HG02623 (cell line): ENCODE data around the gene BYSL.

Experiments
- ATAC-seq: cut with Tn5 transposase; IDR thresholded peaks from one replicate; pipeline ENCODE4 v1.9.1; 2021; ENCODE audit warnings: moderate library complexity; ENCODE audit not compliant: unreplicated experiment

The BYSL gene, protein sequence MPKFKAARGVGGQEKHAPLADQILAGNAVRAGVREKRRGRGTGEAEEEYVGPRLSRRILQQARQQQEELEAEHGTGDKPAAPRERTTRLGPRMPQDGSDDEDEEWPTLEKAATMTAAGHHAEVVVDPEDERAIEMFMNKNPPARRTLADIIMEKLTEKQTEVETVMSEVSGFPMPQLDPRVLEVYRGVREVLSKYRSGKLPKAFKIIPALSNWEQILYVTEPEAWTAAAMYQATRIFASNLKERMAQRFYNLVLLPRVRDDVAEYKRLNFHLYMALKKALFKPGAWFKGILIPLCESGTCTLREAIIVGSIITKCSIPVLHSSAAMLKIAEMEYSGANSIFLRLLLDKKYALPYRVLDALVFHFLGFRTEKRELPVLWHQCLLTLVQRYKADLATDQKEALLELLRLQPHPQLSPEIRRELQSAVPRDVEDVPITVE

DNA sequence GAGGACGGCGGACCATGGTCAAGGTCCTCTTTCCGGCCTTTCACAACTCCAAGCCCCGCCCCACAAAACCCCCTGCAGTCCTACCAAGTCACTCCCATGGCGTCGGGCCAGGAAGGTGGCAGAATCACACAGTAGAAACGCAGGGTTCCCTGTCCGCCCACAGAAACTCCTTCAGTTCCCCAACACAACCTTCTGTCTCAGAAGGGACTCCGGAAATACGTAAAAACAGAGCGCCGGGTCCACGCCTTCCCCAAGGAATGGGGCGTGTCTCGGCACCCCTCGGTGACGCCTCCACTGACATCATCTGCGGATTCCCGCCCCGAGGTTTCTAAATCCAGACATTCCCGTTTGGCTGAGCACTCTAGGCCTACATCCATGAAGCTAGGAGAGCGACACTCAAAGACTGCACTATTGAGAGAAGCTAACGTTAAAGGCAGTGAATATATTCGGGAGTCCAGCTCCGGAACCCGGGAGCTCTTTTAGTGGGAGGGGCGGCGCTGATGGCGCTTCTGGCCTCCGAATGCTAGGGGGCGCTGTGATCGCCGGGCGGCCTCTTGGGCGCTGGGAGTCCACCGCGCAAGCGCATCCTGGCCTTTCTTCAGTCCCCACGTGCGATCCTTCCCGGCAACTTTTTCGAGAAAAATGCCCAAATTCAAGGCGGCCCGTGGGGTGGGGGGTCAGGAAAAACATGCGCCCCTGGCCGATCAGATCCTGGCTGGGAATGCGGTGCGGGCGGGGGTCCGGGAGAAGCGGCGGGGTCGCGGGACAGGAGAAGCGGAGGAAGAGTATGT is at the start of gene BYSL, which contains the start of gene MED20:
TSS of gene BYSL (plus strand) at position 579 of the 791 bp plus-strand sequence. CDS start at position 643, 64 bp downstream.
TSS of gene MED20 (minus strand) at position 219 of the 791 bp plus-strand sequence. CDS start at position 98, 121 bp downstream.
- ATAC-seq = peak; percentile 83

DNA sequence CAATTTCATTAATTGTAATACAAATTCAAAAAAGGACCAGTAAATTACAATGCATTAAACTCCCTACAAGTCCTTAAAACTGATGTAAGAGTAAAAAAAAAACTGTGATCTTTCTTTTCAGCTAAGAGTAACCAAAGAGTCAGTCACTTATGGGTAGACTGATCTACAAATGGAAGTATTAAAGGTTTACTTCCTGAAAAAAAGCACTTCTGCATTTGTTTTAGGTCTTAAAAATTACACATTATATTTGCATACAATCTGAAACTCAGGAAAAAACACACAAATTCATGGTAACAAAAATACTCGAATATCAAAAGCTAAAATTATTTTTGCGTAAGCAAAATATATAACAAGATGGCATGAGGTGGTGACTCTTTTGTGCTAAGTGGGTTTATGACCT is 49.6 kb upstream of the BYSL start:
- no peak for ATAC-seq

DNA sequence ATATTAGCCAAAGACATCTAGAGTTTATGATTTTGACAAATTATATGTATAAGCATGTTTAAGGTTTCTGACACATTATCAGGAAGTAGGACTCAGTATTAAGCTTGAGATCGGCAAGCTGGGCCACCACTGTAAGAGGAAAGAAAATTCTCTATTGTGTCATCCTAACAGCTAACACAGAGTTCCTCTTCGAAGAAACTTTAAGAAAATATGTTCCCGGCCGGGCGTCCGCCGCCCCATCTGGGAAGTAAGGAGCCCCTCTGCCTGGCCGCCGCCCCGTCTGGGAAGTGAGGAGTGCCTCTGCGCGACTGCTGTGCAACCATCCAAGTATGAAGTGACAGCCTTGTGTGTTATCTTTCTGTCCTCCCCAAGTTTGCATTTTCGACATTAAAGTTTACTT is 49.2 kb upstream of the BYSL start:
- no peak for ATAC-seq

DNA sequence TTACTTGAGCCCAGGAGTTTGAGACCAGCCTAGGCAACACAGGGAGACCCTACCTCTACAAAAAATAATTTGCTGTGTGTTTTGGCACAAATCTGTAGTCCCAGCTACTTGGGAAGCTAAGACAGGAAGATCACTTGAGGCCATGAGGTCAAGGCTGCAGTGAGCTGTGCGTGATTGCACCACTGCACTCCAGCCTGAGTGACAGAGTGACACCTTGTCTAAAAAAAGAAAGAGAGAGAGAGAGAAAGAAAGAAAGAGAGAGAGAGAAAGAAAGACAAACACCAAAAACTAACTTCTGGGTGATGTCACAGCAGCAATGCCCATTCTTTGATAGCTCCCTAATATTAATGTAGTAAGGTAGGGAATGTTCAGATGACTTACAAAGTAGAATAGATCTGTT is 46.6 kb upstream of the BYSL start:
- no peak for ATAC-seq

DNA sequence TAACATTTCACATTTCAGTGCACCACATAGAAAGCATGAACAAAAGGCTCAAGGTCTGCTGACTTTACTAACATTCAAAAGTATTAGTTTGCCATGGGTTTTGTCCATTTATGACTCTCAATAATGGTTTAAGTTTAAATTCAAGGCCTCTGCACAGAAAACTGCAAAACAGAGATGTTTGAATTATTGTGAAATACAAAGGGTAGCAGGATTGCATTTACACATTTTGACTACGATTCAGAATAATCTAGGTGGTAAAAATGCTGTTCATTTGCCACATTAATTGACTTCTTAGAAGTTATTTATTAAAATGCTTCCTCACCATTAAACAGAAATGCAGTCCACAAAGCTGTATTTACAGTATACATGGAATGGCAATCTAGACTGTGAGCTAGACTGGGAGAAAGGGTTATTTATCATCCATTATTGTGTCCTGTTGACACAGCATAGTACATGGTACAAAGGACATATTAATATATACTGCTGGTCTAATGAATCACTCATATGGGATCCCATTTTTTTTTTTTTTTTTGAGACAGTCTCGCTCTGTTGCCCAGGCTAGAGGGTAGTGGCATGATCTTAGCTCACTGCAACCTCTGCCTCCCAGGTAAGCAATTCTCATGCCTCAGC is 44.1 kb upstream of the BYSL start:
- ATAC-seq = no peak

DNA sequence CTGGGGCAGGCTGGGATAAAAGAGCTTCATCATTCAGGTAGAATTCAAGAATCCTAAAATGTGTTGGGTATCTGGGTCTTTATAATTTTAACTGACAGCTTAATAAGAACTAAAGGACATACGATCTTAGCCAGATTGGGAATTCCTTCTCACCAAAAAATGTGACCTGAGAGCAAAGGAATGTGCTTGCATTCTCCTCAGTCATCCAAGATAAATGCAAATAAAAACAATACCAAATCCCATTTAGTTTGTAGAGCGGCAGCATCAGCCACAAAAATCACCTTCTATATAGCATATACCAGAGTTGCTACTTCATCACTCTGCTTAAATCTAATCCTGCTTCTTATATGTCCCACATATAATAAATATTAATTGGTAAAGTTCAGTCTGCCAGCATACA is 43.1 kb upstream of the BYSL start:
- ATAC-seq = no peak

DNA sequence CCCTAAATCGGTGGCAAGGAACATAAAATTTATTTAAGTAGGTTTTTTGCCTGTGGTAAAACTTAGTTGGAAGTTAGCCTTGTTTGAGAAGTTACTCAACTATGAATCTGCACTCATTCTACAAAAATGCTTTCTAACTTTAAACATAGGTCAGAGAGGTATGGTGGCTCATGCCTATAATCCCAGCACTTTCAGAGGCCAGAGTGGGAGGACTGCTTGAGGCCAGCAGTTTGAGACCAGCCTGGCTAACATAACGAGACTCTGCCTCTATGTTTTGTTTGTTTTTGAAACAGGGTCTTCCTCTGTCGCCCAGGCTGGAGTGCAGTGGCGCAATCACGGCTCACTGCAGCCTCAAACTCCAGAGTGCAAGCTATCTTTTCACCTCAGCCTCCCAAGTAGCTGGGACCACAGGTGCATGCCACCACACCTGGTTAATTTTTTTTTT is 42.3 kb upstream of the BYSL start:
- ATAC-seq = no peak

DNA sequence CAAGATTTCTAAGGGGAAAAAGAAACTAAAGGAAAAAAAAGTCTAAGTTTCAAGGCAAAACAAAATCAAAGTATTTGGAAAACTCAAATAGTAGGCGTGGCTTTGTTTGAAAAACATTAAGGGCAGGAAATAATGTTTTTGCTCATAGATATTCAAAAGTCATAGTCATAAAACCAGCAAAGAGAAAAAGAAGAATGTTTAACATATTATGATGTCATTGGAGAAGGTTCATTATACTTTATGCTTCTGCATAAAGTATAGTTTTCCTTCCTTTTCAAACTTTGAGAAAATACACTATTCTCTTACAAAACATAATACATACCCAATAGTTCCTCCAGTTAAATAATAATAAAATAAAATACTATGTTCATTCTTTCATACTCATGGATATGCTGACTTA is 39.8 kb upstream of the BYSL start:
- no peak for ATAC-seq

DNA sequence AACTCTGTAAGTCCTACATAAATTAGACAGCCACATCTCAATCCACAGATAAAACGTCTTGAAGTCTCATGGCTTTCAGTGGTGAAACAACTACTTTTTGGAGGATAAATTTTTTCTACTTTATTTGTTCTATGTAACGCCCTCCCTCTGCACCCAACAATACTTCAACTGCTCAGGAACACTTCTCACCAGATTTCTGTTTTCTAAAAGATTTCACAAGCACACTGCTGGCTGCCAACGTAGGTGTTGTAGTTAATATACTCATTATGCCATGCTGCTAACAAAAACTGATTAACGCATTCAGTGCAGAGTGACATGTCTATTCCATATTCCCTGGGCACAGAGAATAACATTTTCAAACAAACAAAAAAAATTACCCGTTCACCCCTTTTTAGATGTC is 36.3 kb upstream of the BYSL start:
- no peak for ATAC-seq

DNA sequence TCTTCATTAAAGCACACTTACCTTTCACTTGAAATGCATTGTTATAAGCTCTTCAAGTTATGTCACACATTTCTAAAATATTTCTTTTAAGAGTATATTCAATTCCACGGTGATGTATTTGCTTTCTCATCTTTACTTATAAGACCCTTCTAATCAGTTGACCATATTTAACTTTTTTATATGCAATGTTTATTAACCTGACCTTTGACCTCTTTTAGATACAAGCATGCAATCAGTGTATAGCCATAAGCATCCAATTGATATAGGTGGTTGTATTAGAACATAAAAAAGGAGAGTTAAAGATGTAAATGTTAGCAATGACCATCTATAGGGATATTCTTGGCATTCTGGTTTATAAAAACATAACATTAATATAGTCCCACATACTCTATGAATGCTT is 35.4 kb upstream of the BYSL start:
- no peak for ATAC-seq

DNA sequence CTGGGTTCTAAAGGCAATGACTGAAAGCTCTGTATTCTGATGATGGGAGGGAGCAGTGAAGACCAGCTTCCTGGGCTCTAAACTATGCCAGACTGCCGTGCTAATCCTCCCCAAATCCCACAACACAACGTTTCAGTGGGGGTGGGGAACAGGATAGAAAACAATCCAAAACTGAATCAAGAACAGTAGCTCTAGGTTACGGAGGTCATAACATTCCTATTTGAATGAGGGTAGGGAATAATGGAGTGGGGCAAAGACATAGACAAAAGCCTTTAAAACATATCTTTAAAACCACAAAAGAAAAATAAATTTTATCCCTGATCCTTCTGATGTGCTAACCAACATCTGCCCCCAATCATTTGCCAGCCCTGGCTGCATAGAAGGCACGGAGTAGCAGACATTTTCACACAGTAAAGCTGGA is 34.0 kb upstream of the BYSL start:
- ATAC-seq = no peak

DNA sequence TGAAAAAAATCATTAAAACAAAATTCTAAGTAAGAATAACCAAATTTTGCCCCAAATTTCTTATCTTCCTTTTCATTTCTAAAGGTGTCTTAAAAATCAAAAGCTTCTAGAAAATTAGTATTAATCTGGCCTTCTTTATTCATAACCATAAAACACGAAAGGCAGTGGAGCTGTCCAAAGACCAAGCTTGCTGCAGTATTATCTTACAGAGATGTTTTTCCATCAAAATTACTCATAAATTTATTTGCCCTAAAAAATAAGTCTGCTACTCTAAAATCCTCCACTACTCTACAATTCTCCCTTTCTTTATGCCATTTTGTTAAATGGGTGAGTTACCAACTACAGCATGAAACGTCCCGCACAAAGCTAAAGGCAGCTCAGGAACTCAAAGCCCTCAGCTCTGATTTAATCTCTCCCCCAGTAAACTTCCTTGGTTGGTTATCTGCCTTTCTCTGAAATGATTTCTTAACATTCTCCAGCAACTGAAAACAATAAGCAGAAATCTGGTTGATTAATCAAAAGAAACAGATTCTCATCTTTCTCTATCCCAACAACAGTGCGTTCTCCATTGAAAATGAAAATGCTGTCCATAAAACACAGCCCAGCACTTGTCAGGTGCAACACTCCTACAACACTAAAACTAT is 28.3 kb upstream of the BYSL start:
- ATAC-seq = no peak

DNA sequence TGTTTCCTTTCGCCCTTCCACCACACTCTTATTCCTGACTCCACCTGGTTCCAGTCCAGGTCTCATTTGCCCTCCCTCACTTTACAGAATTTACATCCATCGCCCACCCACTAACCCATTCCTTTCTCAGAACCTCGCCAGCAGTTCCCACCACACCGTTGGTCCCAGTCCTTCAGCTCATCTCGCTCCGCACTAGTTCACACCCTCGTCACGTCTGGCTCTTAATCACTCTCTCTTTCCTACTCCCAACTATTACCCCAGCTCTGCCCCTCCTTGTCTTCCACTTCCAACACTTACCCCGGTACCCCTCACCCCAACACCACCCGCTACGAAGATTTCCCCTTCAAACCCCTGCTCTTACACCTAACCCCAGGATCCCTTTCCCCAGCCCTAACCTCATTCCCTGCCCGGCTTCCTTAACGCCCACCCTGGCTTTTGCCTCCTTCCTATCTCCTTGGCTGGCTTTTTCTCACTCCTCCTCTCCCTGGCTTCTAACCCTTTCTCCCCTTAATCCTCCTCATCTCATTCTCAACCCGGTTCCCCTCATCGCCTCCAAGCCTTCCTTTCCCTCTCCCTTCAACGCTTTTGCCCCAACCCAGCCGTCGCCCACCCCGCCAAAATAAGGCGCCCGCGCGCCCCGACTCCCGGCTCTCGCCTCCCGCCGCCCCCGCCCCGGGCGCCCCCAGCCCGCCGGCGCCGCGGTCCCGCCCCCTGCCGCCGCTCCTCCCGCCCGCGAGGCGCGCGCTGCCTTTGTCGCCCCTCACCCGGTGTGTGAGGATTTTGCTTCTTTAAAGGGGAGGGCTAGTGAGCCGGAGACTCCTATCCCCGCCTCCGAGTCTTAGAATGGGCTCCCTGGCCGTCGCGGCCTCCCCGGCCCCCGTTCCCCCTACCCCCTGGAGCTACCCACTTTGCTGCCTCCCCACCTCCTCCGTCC is 26.7 kb upstream of the BYSL start:
- ATAC-seq = peak; percentile 24

DNA sequence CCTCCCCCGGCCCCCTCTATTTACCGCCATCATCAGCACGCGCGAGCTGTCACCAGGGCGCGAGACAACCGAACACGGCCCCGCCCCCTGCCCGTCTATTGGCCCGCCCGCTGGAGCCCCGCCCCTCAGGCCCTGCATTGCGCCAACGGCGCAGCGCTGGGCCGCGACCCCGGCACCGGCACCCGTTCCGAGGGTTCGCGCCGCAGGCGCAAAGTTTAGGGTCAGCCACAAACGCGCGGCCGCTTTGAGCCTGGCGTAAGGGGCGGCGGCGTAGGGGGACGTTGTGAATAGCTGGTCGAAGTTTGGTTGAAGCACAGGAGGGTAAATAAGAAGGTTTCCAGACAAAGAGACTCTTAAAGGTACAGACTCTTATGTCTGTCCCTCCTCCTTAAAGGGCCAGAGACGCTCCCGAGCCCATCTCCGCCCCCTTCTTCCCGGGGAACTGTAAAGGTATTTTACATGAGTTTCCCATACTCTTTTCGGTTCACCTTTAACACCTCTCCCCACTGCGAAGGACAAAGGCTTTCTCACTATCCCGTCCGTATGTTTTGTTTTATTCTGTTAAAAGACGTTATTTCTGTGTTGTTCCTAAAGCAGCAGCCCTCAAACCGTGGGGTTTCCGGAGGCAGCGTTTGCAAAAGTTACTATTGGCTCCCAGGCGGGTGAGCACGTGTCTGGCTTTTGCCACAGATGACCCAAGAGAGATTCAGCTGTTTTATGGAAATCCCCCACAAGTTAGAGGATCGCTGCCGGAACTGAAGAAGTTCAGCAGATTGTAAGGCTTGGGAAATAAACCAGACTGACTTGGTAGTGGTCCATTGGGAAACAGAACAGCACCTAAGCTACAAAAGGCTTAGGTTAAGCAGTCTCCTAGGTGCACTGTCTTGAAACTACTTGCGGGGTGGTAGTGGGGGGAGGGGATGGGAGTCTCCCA is 25.7 kb upstream of the BYSL start, which contains the start of gene USP49:
TSS of gene USP49 (minus strand) at position 76 of the 934 bp plus-strand sequence. CDS start 88,392 bp downstream, outside the sequence.
- peak; percentile 81 for ATAC-seq

DNA sequence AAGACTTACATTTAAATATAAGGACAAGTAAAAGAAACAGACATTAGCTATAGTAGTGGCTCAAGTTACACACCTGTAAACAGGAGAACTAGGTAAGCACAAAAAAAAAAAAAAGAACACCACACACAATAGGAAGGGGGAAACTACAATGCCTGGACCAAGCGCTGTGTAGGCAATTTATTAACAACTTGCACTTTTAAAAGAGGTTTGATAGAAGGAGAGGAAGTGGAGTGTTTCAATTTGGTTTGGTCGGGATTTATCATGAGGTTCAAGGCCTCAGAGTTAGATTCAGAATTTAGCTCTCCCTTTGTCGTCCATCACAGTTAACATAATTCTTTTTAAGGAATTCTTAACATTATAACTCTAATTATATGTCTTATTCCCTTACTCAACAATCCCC is 25.0 kb upstream of the BYSL start:
- ATAC-seq = no peak

DNA sequence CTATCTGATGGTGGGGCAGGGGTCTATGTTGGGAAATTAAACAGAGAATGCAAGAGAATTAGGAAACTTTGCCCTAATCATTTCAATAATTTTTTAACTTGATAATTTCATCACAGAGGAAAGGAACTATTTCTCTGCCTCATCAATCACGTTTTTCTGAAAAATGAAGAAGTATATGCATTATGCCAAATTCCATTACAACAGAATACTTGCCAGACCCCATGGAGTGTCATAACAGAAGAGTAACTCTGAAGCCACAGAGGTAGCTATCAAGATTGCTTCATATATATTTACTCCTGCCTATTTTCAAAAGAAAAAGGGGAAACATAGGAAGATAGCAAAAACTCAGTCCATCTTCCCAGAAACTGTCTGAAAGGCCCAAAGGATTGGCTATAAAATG is 20.4 kb upstream of the BYSL start:
- no peak for ATAC-seq

DNA sequence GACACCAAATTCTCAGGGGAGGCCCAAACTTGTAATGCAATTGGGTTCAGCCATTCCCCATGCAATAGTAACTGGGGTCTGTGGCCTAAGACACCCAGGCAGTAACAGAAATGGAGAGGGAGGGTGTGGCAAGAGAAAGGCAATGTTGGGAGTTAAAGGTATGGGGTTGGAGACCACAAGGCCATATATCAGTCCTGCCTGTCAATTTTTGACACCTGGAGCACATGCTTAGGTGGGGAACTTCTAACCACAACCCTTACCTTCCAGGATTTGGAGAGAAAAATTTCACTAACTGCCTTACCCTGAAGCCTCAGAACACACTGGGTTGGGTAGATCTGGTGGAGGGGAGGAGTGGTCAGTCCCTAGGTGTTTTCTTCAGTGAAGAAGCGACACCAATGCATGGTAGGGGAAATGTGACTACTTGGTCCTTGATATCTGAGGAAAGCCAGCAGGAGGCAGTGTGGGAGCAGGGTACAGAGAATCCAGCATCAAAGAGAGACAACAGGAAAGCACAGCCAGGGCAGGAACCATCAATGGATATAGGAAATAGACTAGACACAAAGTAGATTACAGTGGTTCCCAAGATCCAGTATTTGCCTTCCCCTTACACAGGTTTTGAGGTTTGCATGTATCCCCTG is 19.3 kb upstream of the BYSL start:
- no peak for ATAC-seq

DNA sequence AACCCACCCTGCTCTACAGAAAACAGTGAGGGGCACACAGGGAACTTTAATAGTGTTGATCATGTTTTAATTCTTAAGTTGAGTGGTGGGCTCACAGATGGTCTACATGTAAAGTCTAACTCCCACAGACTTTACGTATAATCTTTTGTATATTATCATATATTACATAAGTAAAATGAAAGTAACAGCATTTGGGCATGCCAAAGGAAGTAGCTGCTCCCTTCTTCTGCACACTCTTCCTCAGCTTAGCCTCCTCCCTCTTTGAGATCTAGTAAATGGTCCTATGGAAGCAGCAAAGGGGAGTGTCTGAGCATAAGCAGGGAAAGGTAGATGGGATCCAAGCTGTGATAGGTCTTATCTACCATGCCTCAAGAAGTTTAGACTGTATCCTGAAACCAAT is 11.6 kb upstream of the BYSL start:
- no peak for ATAC-seq
